Activated CD4-positive, CD25-positive, alpha-beta regulatory T cell (primary cell): ENCODE data around the gene EVI2B.
"Not testable (repeated sequence)": the region's sequence is repeated elsewhere in the genome, so short reads cannot be mapped to it uniquely, and the experiment has no call there.

ENCODE experiments used
- DNase-seq, 4 experiments: peaks; one replicate each; lab custom pipeline; 2025; lab: John Stamatoyannopoulos, UW

The EVI2B gene

GRCh38 chr17:31272236-31272635 lies 41.6 kb downstream of the EVI2B start:
- DNase-seq, result no peak

DNA sequence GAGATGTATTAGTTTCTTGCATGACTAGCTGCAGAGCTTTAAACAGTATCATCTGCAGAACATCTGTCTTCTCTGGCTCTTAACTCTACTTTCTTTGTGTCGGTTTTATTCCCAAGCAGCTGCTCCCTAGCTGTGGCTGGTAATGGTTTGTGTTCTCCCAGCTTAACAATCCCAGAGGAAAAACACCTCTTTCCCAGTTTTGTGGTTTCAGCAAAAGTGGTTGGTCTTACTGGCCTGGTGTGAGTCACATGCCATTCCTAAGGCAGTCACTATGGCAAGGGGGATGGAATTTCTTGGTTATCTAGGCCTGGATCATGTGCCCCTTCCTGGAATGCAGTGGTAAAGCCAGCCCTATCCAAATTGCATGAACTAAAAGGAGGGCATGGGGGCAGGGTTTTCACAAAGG lies 44.3 kb downstream of the EVI2B start:
- no peak for DNase-seq

GRCh38 chr17:31269036-31269577 lies 44.7 kb downstream of the EVI2B start:
- no peak for DNase-seq

- no peak for DNase-seq
Measured at GRCh38 chr17:31266042-31266441, 47.8 kb downstream of the EVI2B start.

DNA sequence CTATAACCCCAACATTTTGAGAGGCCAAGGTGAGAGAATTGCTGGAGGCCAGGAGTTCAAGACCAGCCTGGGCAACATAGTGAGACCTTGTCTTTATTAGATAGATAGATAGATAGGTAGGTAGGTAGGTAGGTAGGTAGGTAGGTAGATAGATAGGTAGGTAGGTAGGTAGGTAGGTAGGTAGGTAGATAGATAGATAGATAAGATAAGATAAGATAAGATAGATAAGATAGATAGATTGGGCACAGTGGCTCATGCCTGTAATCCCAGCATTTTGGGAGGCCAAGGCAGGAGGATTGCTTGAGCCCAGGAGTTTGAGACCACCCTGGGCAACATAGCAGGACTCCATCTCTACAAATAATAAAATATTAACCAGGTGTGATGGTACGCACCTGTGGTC lies 50.9 kb downstream of the EVI2B start:
- not testable (repeated sequence) for DNase-seq

- DNase-seq, result no peak
Measured at GRCh38 chr17:31261601-31262000, 52.3 kb downstream of the EVI2B start.

- DNase-seq, result no peak
Measured at GRCh38 chr17:31260151-31260550, 53.7 kb downstream of the EVI2B start.

- DNase-seq, result no peak
Measured at GRCh38 chr17:31256936-31257335, 56.9 kb downstream of the EVI2B start.

- no peak for DNase-seq
Measured at GRCh38 chr17:31254654-31255053, 59.2 kb downstream of the EVI2B start.
